ENCODE results near the gene CIB4. TPM values are rescaled to one million over a fixed set of nuclear protein-coding genes. Genes with fewer than 3 reads are reported as not detected.
A peak's percentile ranks its signal among the peaks of the same experiment; 100 is the strongest.

CIB4 gene
- total RNA-seq, 4 donors from 2014 or later = 0.45 to 0.94 TPM; not detected in 2

- no peaks in the 10 kb centered on the region for H3K9me3 ChIP-seq
- H3K36me3 ChIP-seq = no peaks in the 10 kb centered on the region
- H3K27ac ChIP-seq = peak overlapping the region in 1 of 3 donors; percentile 41
- no peak overlapping the region for H3K4me3 ChIP-seq (replicated peaks in 1 of 3)
- 64 to 81% methylated on average over 10 of the region's 10 CpGs for WGBS, 2 donors
- DNase-seq = no peak
- intact Hi-C loops (cut with DNase I) = no loop called here
- H3K4me1 ChIP-seq = peaks cover 24 to 29% of the 10 kb centered on the region in 2 donors
- H3K27me3 ChIP-seq = no peaks in the 10 kb centered on the region
- TF ChIP-seq CTCF (IDR thresholded peaks at IDR 0.05) (no peak), POLR2A (IDR thresholded peaks at IDR 0.05) (no peak)
Measured at GRCh38 chr2:26540306-26540705, 100.9 kb downstream of the CIB4 start.

GRCh38 chr2:26537826-26538475 lies 103.2 kb downstream of the CIB4 start:
- Histone ChIP-seq H3K27me3 (no peaks in the 10 kb centered on the region), H3K36me3 (no peaks in the 10 kb centered on the region), H3K9me3 (no peaks in the 10 kb centered on the region), H3K4me3 (replicated peaks in 1 of 3) (no peak overlapping the region), H3K27ac (no peak overlapping the region), H3K4me1 (peaks cover 24 to 29% of the 10 kb centered on the region in 2 donors)
- TF ChIP-seq CTCF (IDR thresholded peaks at IDR 0.05) = no peak
- no peak for TF ChIP-seq POLR2A (IDR thresholded peaks at IDR 0.05)
- 87 to 93% methylated on average over 14 of the region's 14 CpGs for WGBS, 2 donors
- no peak for DNase-seq
- intact Hi-C loops (cut with DNase I) = no loop called here

GRCh38 chr2:26537069-26537825 lies 103.9 kb downstream of the CIB4 start:
- H3K4me3 ChIP-seq (replicated peaks in 1 of 3) = no peak overlapping the region
- intact Hi-C loops (cut with DNase I) = no loop called here
- DNase-seq = no peak
- no peaks in the 10 kb centered on the region for H3K27me3 ChIP-seq
- TF ChIP-seq POLR2A (IDR thresholded peaks at IDR 0.05) (no peak), CTCF (IDR thresholded peaks at IDR 0.05) (no peak)
- H3K36me3 ChIP-seq = no peaks in the 10 kb centered on the region
- no peak overlapping the region for H3K27ac ChIP-seq
- H3K9me3 ChIP-seq = no peaks in the 10 kb centered on the region
- peaks cover 19 to 24% of the 10 kb centered on the region in 2 donors for H3K4me1 ChIP-seq
- WGBS, 2 donors = 82 to 84% methylated on average over 14 to 17 of the region's 17 CpGs

- TF ChIP-seq POLR2A (IDR thresholded peaks at IDR 0.05) = no peak
- TF ChIP-seq CTCF (IDR thresholded peaks at IDR 0.05) = no peak
- H3K4me3 ChIP-seq (replicated peaks in 1 of 3) = no peak overlapping the region
- no peak for DNase-seq
- H3K36me3 ChIP-seq = no peaks in the 10 kb centered on the region
- intact Hi-C loops (cut with DNase I) = no loop called here
- 75 to 84% methylated on average over 16 to 18 of the region's 20 CpGs for WGBS, 2 donors
- no peak overlapping the region for H3K27ac ChIP-seq
- H3K4me1 ChIP-seq = peaks cover 12 to 16% of the 10 kb centered on the region in 2 donors
- no peaks in the 10 kb centered on the region for H3K9me3 ChIP-seq
- no peaks in the 10 kb centered on the region for H3K27me3 ChIP-seq
Measured at GRCh38 chr2:26536371-26537068, 104.6 kb downstream of the CIB4 start.
